Liver (tissue), 9 donors: ENCODE measurements around the gene SNRPA1. TPM values are rescaled to one million over a fixed set of nuclear protein-coding genes. Genes with fewer than 3 reads are reported as not detected.

Experiments
- DNase-seq: peaks from one replicate; pipeline ENCODE4 v3.0.0-alpha.2; 2017; ENCODE audit warnings: low spot score
- H3K27ac ChIP-seq, 2 donors: one replicate each; pipeline ENCODE4 v1.7.0; 2013; ENCODE audit warnings: inconsistent platforms in 2 of 2, low read length in 2 of 2, control low read depth in 1 of 2, low read depth in 1 of 2, mild to moderate bottlenecking in 1 of 2
- H3K27me3 ChIP-seq, 4 donors: one replicate each; pipeline versions ENCODE4 v1.6.1 to v1.7.0; 2013; ENCODE audit warnings: low read length in 3 of 4, inconsistent platforms in 1 of 4, mild to moderate bottlenecking in 1 of 4, moderate library complexity in 1 of 4; ENCODE audit not compliant: control insufficient read depth in 4 of 4, insufficient read depth in 4 of 4
- H3K36me3 ChIP-seq, 4 donors: one replicate each; pipeline versions ENCODE4 v1.6.1 to v1.7.0; 2013; ENCODE audit warnings: low read length in 3 of 4, mild to moderate bottlenecking in 3 of 4, low read depth in 1 of 4, moderate library complexity in 1 of 4; ENCODE audit not compliant: control insufficient read depth in 4 of 4, insufficient read depth in 3 of 4
- H3K4me1 ChIP-seq, 4 donors: one replicate each; pipeline versions ENCODE4 v1.6.1 to v1.7.0; 2013; ENCODE audit warnings: low read length in 3 of 4, mild to moderate bottlenecking in 3 of 4, moderate library complexity in 1 of 4; ENCODE audit not compliant: control insufficient read depth in 4 of 4, insufficient read depth in 4 of 4
- H3K4me3 ChIP-seq, 3 donors: one replicate each; pipeline versions ENCODE4 v1.6.1 to v1.7.0; 2013; ENCODE audit warnings: low read length in 3 of 3, control low read depth in 1 of 3, low read depth in 1 of 3, mild to moderate bottlenecking in 1 of 3
- H3K9ac ChIP-seq, 2 donors: one replicate each; pipeline ENCODE4 v1.7.0; 2013; ENCODE audit warnings: low read length in 2 of 2, mild to moderate bottlenecking in 2 of 2, moderate library complexity in 2 of 2, control low read depth in 1 of 2, low read depth in 1 of 2
- H3K9me3 ChIP-seq, 4 donors: one replicate each; pipeline versions ENCODE4 v1.6.1 to v1.7.0; 2013; ENCODE audit warnings: low read length in 3 of 4; ENCODE audit not compliant: control insufficient read depth in 4 of 4
- ATF3 ChIP-seq: IDR thresholded peaks from 2 replicates; pipeline ENCODE4 v1.6.1; 2016; ENCODE audit warnings: antibody characterized with exemption
- CTCF ChIP-seq: fragments of 150-350 bp; IDR thresholded peaks from 2 replicates; pipeline ENCODE4 v1.5.1; 2017; ENCODE audit warnings: improper control_type of control experiment, low read depth, low read length; ENCODE audit not compliant: missing input control
- FOXA2 ChIP-seq: IDR thresholded peaks from 2 replicates; pipeline ENCODE4 v1.6.1; 2016; ENCODE audit warnings: antibody characterized with exemption
- GABPA ChIP-seq, 2 donors: IDR thresholded peaks in 1 of 2; conservative IDR thresholded peaks in 1 of 2; 2 replicates each; pipeline ENCODE4 v1.6.1; 2016; ENCODE audit warnings: antibody characterized with exemption in 2 of 2, mild to moderate bottlenecking in 1 of 2, moderate library complexity in 1 of 2
- JUND ChIP-seq, 2 donors: IDR thresholded peaks; 2 replicates each; pipeline ENCODE4 v1.6.1; 2016; ENCODE audit warnings: antibody characterized with exemption in 2 of 2
- NR2F2 ChIP-seq: IDR thresholded peaks from 2 replicates; pipeline ENCODE4 v1.6.1; 2016; ENCODE audit warnings: antibody characterized with exemption
- REST ChIP-seq: IDR thresholded peaks from 2 replicates; pipeline ENCODE4 v1.6.1; 2016; ENCODE audit warnings: antibody characterized with exemption, mild to moderate bottlenecking
- SP1 ChIP-seq: IDR thresholded peaks from 2 replicates; pipeline ENCODE4 v1.6.1; 2018; ENCODE audit warnings: antibody characterized with exemption, mild to moderate bottlenecking
- TAF1 ChIP-seq: conservative IDR thresholded peaks from 2 replicates; pipeline ENCODE4 v1.6.1; 2016; ENCODE audit warnings: antibody characterized with exemption, mild to moderate bottlenecking
- ZBTB33 ChIP-seq: IDR thresholded peaks from 2 replicates; pipeline ENCODE4 v1.6.1; 2016; ENCODE audit warnings: antibody characterized with exemption
- WGBS: extraction: QIAGEN DNeasy Blood & Tissue Kit; methylation state at CpG from one replicate; pipeline ENCODE4 v1.1.7; 2013; 5-methylcytosine and 5-hydroxymethylcytosine counted together
- polyA plus RNA-seq, 2 donors: library from polyadenylated mRNA; stranded (reverse) in 1 of 2; unstranded in 1 of 2; fragments of 200-250 nt in 1 of 2; fragments of >200 nt in 1 of 2; fragmentation: Nextera tagmentation in 1 of 2; extraction: Ambion mirVana in 1 of 2; gene quantifications; one replicate each; pipeline versions ENCODE4 v1.2.1 to v1.2.3, GENCODE V29; 2013 to 2015
- total RNA-seq, 2 donors: library from RNA; depleted of rRNA; stranded (reverse); fragments of >200 nt; gene quantifications; one replicate each; pipeline ENCODE4 v1.2.3, GENCODE V29; 2014
- donor health status: healthy.
- donor health status: healthy.
- donor health status: healthy.
- donor health status: healthy.
- donor health status: healthy.

Gene SNRPA1
- total and polyA plus RNA-seq, 4 donors: 12.7 to 31.7 (median 18.0) TPM

GRCh38 chr15:101327147-101327740 lies 32.2 kb upstream of the SNRPA1 start:
- 86% methylated on average over 17 of the region's 17 CpGs for WGBS
- no peak for TF ChIP-seq ATF3
- TF ChIP-seq NR2F2: no peak
- no peak for TF ChIP-seq JUND (IDR thresholded peaks at IDR 0.05)
- DNase-seq: no peak
- H3K9me3 ChIP-seq: no peaks in the 10 kb centered on the region
- H3K27ac ChIP-seq: no peak overlapping the region
- H3K9ac ChIP-seq: no peak overlapping the region
- peaks cover 2 to 32% (median 18%) of the 10 kb centered on the region in 4 donors for H3K4me1 ChIP-seq
- no peaks in the 10 kb centered on the region for H3K27me3 ChIP-seq
- H3K36me3 ChIP-seq: peaks cover 5 to 63% (median 33%) of the 10 kb centered on the region in 4 donors
- H3K4me3 ChIP-seq: no peak overlapping the region

GRCh38 chr15:101326462-101327146 lies 31.6 kb upstream of the SNRPA1 start:
- Histone ChIP-seq H3K4me1 (peaks cover 2 to 32% (median 18%) of the 10 kb centered on the region in 4 donors), H3K27me3 (no peaks in the 10 kb centered on the region), H3K9me3 (no peaks in the 10 kb centered on the region), H3K4me3 (no peak overlapping the region), H3K9ac (no peak overlapping the region), H3K36me3 (peaks cover 8 to 65% (median 38%) of the 10 kb centered on the region in 4 donors), H3K27ac (no peak overlapping the region)
- 89% methylated on average over 21 of the region's 21 CpGs for WGBS
- TF ChIP-seq CTCF (no peak), NR2F2 (no peak), REST (no peak), ZBTB33 (no peak), SP1 (no peak), ATF3 (no peak), TAF1 (no peak), FOXA2 (no peak), GABPA (IDR thresholded peaks at IDR 0.05 in 1 of 2, conservative IDR thresholded peaks at IDR 0.05 in 1 of 2) (no peak)
- no peak for DNase-seq
